PC-9 (cell line): Measurements from ENCODE around the gene P4HB. TPM values are rescaled to one million over a fixed set of nuclear protein-coding genes. Genes with fewer than 3 reads are reported as not detected.
A peak's percentile ranks its signal among the peaks of the same experiment; 100 is the strongest.

Source experiments
- BruUV-seq: library from RNA; stranded (reverse); fragments of 400-500 nt; replicated peaks from 2 replicates; lab custom pipeline; 2021; lab: Mats Ljungman, UMichigan
- CTCF ChIA-PET: fragments of 300-600 bp; sonication (Branson Sonifier 250); formaldehyde crosslinking; loops from one replicate; lab custom pipeline; 2022; ENCODE audit warnings: antibody characterized with exemption; lab: Charles Lee
- POLR2A ChIA-PET: fragments of 300-600 bp; sonication (Branson Sonifier 250); formaldehyde crosslinking; loops from one replicate; lab custom pipeline; 2022; ENCODE audit warnings: antibody characterized with exemption; ENCODE audit not compliant: unreplicated experiment; lab: Charles Lee
- DNase-seq, 2 experiments: peaks; one replicate each; pipeline versions ENCODE4 v3.0.0 to v3.0.0-alpha.2; 2015 to 2022; ENCODE audit warnings: mixed read lengths in 1 of 2
- H2AFZ ChIP-seq: fragments of 200-600 bp; sonication (generic); 2 replicates; pipeline ENCODE4 v1.8.1; 2017; ENCODE audit warnings: antibody characterized with exemption
- H3F3A ChIP-seq: fragments of 200-600 bp; sonication (generic); 2 replicates; pipeline ENCODE4 v1.8.1; 2017; ENCODE audit warnings: antibody characterized with exemption, mild to moderate bottlenecking, low read depth; ENCODE audit not compliant: insufficient read depth
- H3K27ac ChIP-seq: fragments of 200-600 bp; sonication (generic); 2 replicates; pipeline ENCODE4 v1.6.1; 2016; ENCODE audit warnings: mixed run types
- H3K27me3 ChIP-seq: fragments of 200-600 bp; sonication (generic); 2 replicates; pipeline ENCODE4 v1.6.1; 2016; ENCODE audit warnings: low read depth, mixed run types; ENCODE audit not compliant: insufficient read depth
- H3K36me3 ChIP-seq: fragments of 200-600 bp; sonication (generic); 2 replicates; pipeline ENCODE4 v1.6.1; 2016; ENCODE audit warnings: low read depth, mixed run types
- H3K4me1 ChIP-seq: fragments of 200-600 bp; sonication (generic); replicated peaks from 2 replicates; pipeline ENCODE4 v1.6.1; 2016; ENCODE audit warnings: mixed run types; ENCODE audit not compliant: insufficient read depth
- H3K4me2 ChIP-seq: fragments of 200-600 bp; sonication (generic); 2 replicates; pipeline ENCODE4 v1.6.1; 2017; ENCODE audit warnings: mixed run types
- H3K4me3 ChIP-seq: fragments of 200-600 bp; sonication (generic); 2 replicates; pipeline ENCODE4 v1.6.1; 2016; ENCODE audit warnings: mixed run types
- H3K79me2 ChIP-seq: fragments of 200-600 bp; sonication (generic); 2 replicates; pipeline ENCODE4 v1.6.1; 2017; ENCODE audit warnings: low read depth, mixed run types
- H3K9me2 ChIP-seq: fragments of 200-600 bp; sonication (generic); 2 replicates; pipeline ENCODE4 v1.8.1; 2017; ENCODE audit warnings: mild to moderate bottlenecking; ENCODE audit not compliant: insufficient read depth
- H3K9me3 ChIP-seq: fragments of 200-600 bp; sonication (generic); 2 replicates; pipeline ENCODE4 v1.8.1; 2016; ENCODE audit warnings: low read depth; ENCODE audit not compliant: insufficient read depth
- H4K20me1 ChIP-seq: fragments of 200-600 bp; sonication (generic); 2 replicates; pipeline ENCODE4 v1.8.1; 2017; ENCODE audit not compliant: insufficient read depth
- CTCF ChIP-seq: fragments of 200-600 bp; sonication (generic); conservative IDR thresholded peaks from 2 replicates; pipeline ENCODE4 v1.6.1; 2017; ENCODE audit warnings: mixed run types, antibody characterized with exemption, mild to moderate bottlenecking, moderate library complexity
- EZH2 ChIP-seq: fragments of 200-600 bp; sonication (generic); IDR thresholded peaks from 2 replicates; pipeline ENCODE4 v1.8.0; 2017; ENCODE audit warnings: antibody characterized with exemption, low read depth
- intact Hi-C: fragments of 100-400 bp; cut with micrococcal nuclease; formaldehyde crosslinking; loops from one replicate; pipeline ENCODE4 v1.10.0; 2022; ENCODE audit not compliant: unreplicated experiment
- total RNA-seq: library from RNA; stranded (reverse); gene quantifications from 2 replicates; pipeline ENCODE4 v1.2.3, GENCODE V29; 2021

The P4HB gene
- total RNA-seq, 1 experiment from 2014 or later, result 636 TPM

GRCh38 chr17:81870981-81871386, 10.6 kb upstream of the P4HB start, which contains the start of gene ARHGDIA:
Gene ARHGDIA, minus strand, starts transcription at chr17:81871337. Its CDS starts 1,407 bp downstream, at chr17:81869930.
- Histone ChIP-seq H3K4me3 (peak within 1 kb of the TSS; percentile 88), H3K9me2 (no peaks in the 10 kb centered on the region), H3F3A (peaks cover 59% of the 10 kb centered on the region), H3K36me3 (no peaks in the 10 kb centered on the region), H3K27ac (peak within 1 kb of the TSS; percentile 87), H3K27me3 (no peaks in the 10 kb centered on the region), H3K79me2 (peaks cover 29% of the 10 kb centered on the region), H3K4me1 (0 out of 2 replicates have a peak, but pooled peaks cover 14% of the 10 kb centered on the region), H4K20me1 (peaks cover 17% of the 10 kb centered on the region), H3K9me3 (no peaks in the 10 kb centered on the region), H2AFZ (peak within 1 kb of the TSS; percentile 77), H3K4me2 (peak within 1 kb of the TSS; percentile 95)
- BruUV-seq, result no TSS peak
- TF ChIP-seq EZH2, result no peak
- TF ChIP-seq CTCF, result no peak
- DNase-seq, result no peak
- ChIA-PET POLR2A (interaction anchor here (0.5 kb wide), 1 partner anchor 511 kb away, joined by 11 read pairs; no protein-coding TSS in a partner anchor), CTCF (no interaction called here)
- intact Hi-C loops, result loop anchor here (2.0 kb wide), 1 partner anchor 152 kb away; the partner anchor contains the start of genes CENPX and LRRC45

- no peaks in the 10 kb centered on the region for H3K9me2 ChIP-seq
- no peaks in the 10 kb centered on the region for H3K9me3 ChIP-seq
- peak overlapping the region; percentile 59 for H3K27ac ChIP-seq
- no TSS peak for BruUV-seq
- 0 out of 2 replicates have a peak, but pooled peaks cover 14% of the 10 kb centered on the region for H3K4me1 ChIP-seq
- no peaks in the 10 kb centered on the region for H3K36me3 ChIP-seq
- intact Hi-C loops, result loop anchor here (2.0 kb wide), 1 partner anchor 152 kb away; the partner anchor contains the start of genes CENPX and LRRC45
- peak overlapping the region; percentile 80 for H3K4me2 ChIP-seq
- POLR2A ChIA-PET, result interaction anchor here (0.5 to 0.6 kb wide), 2 partner anchors 14 to 510 kb away, joined by 11 to 12 read pairs; no protein-coding TSS in a partner anchor
- TF ChIP-seq EZH2, result no peak
- no peak for TF ChIP-seq CTCF
- no peaks in the 10 kb centered on the region for H3K27me3 ChIP-seq
- no peak overlapping the region for H2AFZ ChIP-seq
- peak overlapping the region; percentile 67 for H3K4me3 ChIP-seq
- H3F3A ChIP-seq, result peaks cover 65% of the 10 kb centered on the region
- peaks cover 19% of the 10 kb centered on the region for H4K20me1 ChIP-seq
- DNase-seq, result peak in 1 of 2 experiments; percentile 46
- peaks cover 29% of the 10 kb centered on the region for H3K79me2 ChIP-seq
- CTCF ChIA-PET, result interaction anchor here (0.8 kb wide), 1 partner anchor 59 kb away, joined by 3 read pairs; no protein-coding TSS in a partner anchor
Measured at GRCh38 chr17:81870131-81870980, 10.0 kb upstream of the P4HB start.
